Thoracic aorta (tissue), 2 donors: ENCODE data around the gene CLTCL1. TPM values are rescaled to one million over a fixed set of nuclear protein-coding genes. Genes with fewer than 3 reads are reported as not detected.
"Not testable (repeated sequence)": the region's sequence is repeated elsewhere in the genome, so short reads cannot be mapped to it uniquely, and the experiment has no call there.

Experiments
- ATAC-seq: fragments of 150-250 bp; one replicate; pipeline ENCODE4 v1.8.0; 2017; ENCODE audit warnings: low read depth; ENCODE audit not compliant: insufficient number of reproducible peaks, low FRiP score
- DNase-seq: peaks from one replicate; pipeline ENCODE4 v3.0.0-alpha.2; 2020; ENCODE audit warnings: low spot score
- H3K27ac ChIP-seq, 2 donors: fragments of 200-600 bp; sonication (generic); 1 replicate in 1 of 2; 2 replicates in 1 of 2; pipeline ENCODE4 v1.5.1; 2016; ENCODE audit warnings: mild to moderate bottlenecking in 2 of 2, moderate library complexity in 2 of 2
- H3K27me3 ChIP-seq: fragments of 200-600 bp; sonication (generic); replicated peaks from 2 replicates; pipeline ENCODE4 v1.6.0; 2016; ENCODE audit warnings: mild to moderate bottlenecking; ENCODE audit not compliant: insufficient read depth
- H3K36me3 ChIP-seq: fragments of 200-600 bp; sonication (generic); one replicate; pipeline ENCODE4 v1.5.1; 2016
- H3K4me1 ChIP-seq, 2 donors: fragments of 200-600 bp; sonication (generic); 1 replicate in 1 of 2; 2 replicates in 1 of 2; pipeline versions ENCODE4 v1.5.1 to v1.6.0; 2016; ENCODE audit warnings: low read depth in 2 of 2, mild to moderate bottlenecking in 1 of 2; ENCODE audit not compliant: control insufficient read depth in 1 of 2
- H3K4me3 ChIP-seq: fragments of 200-600 bp; sonication (generic); 2 replicates; pipeline ENCODE4 v1.5.1; 2016; ENCODE audit warnings: mild to moderate bottlenecking
- H3K9me3 ChIP-seq: fragments of 200-600 bp; sonication (generic); 2 replicates; pipeline ENCODE4 v1.5.1; 2016
- CTCF ChIP-seq: fragments of 200-600 bp; sonication (generic); IDR thresholded peaks from one replicate; pipeline ENCODE4 v1.5.1; 2019; ENCODE audit warnings: antibody characterized with exemption
- total RNA-seq, 2 donors: library from RNA; depleted of rRNA; stranded (reverse); fragments of >200 nt; gene quantifications; one replicate each; pipeline versions ENCODE4 v1.1.0 to v1.2.3, GENCODE V29; 2016

The CLTCL1 gene
- total RNA-seq, 2 donors from 2014 or later, result 5.3 to 6.1 TPM

GRCh38 chr22:19204640-19205039 is 86.9 kb downstream of the CLTCL1 start:
- Histone ChIP-seq H3K4me3 (no peak overlapping the region), H3K27me3 (no peaks in the 10 kb centered on the region), H3K4me1 (no peaks in the 10 kb centered on the region), H3K36me3 (peaks cover 3% of the 10 kb centered on the region), H3K27ac (no peak overlapping the region), H3K9me3 (no peaks in the 10 kb centered on the region)
- ATAC-seq, result no peak
- TF ChIP-seq CTCF, result no peak
- DNase-seq, result no peak

GRCh38 chr22:19203834-19204233 is 87.7 kb downstream of the CLTCL1 start:
- no peaks in the 10 kb centered on the region for H3K36me3 ChIP-seq
- no peaks in the 10 kb centered on the region for H3K27me3 ChIP-seq
- no peak for DNase-seq
- H3K27ac ChIP-seq, result no peak overlapping the region
- no peak for TF ChIP-seq CTCF
- no peaks in the 10 kb centered on the region for H3K9me3 ChIP-seq
- no peaks in the 10 kb centered on the region for H3K4me1 ChIP-seq
- no peak overlapping the region for H3K4me3 ChIP-seq
- ATAC-seq, result no peak

GRCh38 chr22:19202799-19203186 is 88.7 kb downstream of the CLTCL1 start:
- H3K36me3 ChIP-seq, H3K4me1 ChIP-seq, H3K27me3 ChIP-seq, DNase-seq, H3K4me3 ChIP-seq, H3K27ac ChIP-seq, ATAC-seq, H3K9me3 ChIP-seq: not testable (repeated sequence)

- Histone ChIP-seq H3K27me3 (no peaks in the 10 kb centered on the region), H3K4me1 (no peaks in the 10 kb centered on the region), H3K36me3 (no peaks in the 10 kb centered on the region), H3K4me3 (no peak overlapping the region), H3K9me3 (no peaks in the 10 kb centered on the region), H3K27ac (no peak overlapping the region)
- no peak for TF ChIP-seq CTCF
- DNase-seq (no peak), ATAC-seq (no peak)
Observed at GRCh38 chr22:19201869-19202798, 89.4 kb downstream of the CLTCL1 start.

GRCh38 chr22:19201130-19201868 is 90.2 kb downstream of the CLTCL1 start:
- H3K36me3 ChIP-seq, result no peaks in the 10 kb centered on the region
- TF ChIP-seq CTCF, result no peak

More at GRCh38 chr22:19201130-19201868, 90.2 kb downstream of the CLTCL1 start:
- Histone ChIP-seq H3K9me3 (no peaks in the 10 kb centered on the region), H3K4me3 (no peak overlapping the region), H3K4me1 (no peaks in the 10 kb centered on the region), H3K27me3 (no peaks in the 10 kb centered on the region), H3K27ac (no peak overlapping the region)
- DNase-seq, result no peak
- no peak for ATAC-seq
